Measurements from ENCODE around the gene NANOS1.
A peak's percentile ranks its signal among the peaks of the same experiment; 100 is the strongest.

Gene NANOS1

GRCh38 chr10:119029613-119030420 lies at the start of gene NANOS1:
NANOS1 (plus strand) TSS chr10:119029714; CDS start chr10:119029802, 88 bp downstream.
- peak within 1 kb of the TSS; percentile 51 for H3K4me3 ChIP-seq (ENCODE audit: low read depth, low read length)
- no peak for DNase-seq (ENCODE audit: low read depth)

GRCh38 chr10:118980135-118980865 lies 49.2 kb upstream of the NANOS1 start:
- DNase-seq (ENCODE audit: low read depth) = no peak
- H3K4me3 ChIP-seq (ENCODE audit: low read depth, low read length) = no peak overlapping the region

- no peak overlapping the region for H3K4me3 ChIP-seq (ENCODE audit: low read depth, low read length)
- no peak for DNase-seq (ENCODE audit: low read depth)
Measured at GRCh38 chr10:118980870-118981269, 48.6 kb upstream of the NANOS1 start.

GRCh38 chr10:118981946-118982345 lies 47.6 kb upstream of the NANOS1 start:
- H3K4me3 ChIP-seq (ENCODE audit: low read depth, low read length) = no peak overlapping the region
- no peak for DNase-seq (ENCODE audit: low read depth)

GRCh38 chr10:118982366-118982765 lies 47.1 kb upstream of the NANOS1 start:
- DNase-seq (ENCODE audit: low read depth) = no peak
- H3K4me3 ChIP-seq (ENCODE audit: low read depth, low read length) = no peak overlapping the region

- H3K4me3 ChIP-seq (ENCODE audit: low read depth, low read length) = no peak overlapping the region
- no peak for DNase-seq (ENCODE audit: low read depth)
Measured at GRCh38 chr10:118983263-118983662, 46.3 kb upstream of the NANOS1 start.

GRCh38 chr10:118985576-118985975 lies 43.9 kb upstream of the NANOS1 start:
- H3K4me3 ChIP-seq (ENCODE audit: low read depth, low read length) = no peak overlapping the region
- no peak for DNase-seq (ENCODE audit: low read depth)

GRCh38 chr10:118986815-118987790 lies 42.4 kb upstream of the NANOS1 start:
- no peak for DNase-seq (ENCODE audit: low read depth)
- no peak overlapping the region for H3K4me3 ChIP-seq (ENCODE audit: low read depth, low read length)

GRCh38 chr10:118990326-118990725 lies 39.2 kb upstream of the NANOS1 start:
- no peak for DNase-seq (ENCODE audit: low read depth)
- H3K4me3 ChIP-seq (ENCODE audit: low read depth, low read length) = no peak overlapping the region

GRCh38 chr10:118992496-118992895 lies 37.0 kb upstream of the NANOS1 start:
- H3K4me3 ChIP-seq (ENCODE audit: low read depth, low read length) = no peak overlapping the region
- DNase-seq (ENCODE audit: low read depth) = no peak

- DNase-seq (ENCODE audit: low read depth) = no peak
- no peak overlapping the region for H3K4me3 ChIP-seq (ENCODE audit: low read depth, low read length)
Measured at GRCh38 chr10:118993214-118993613, 36.3 kb upstream of the NANOS1 start.

GRCh38 chr10:118994321-118994720 lies 35.2 kb upstream of the NANOS1 start:
- DNase-seq (ENCODE audit: low read depth) = no peak
- no peak overlapping the region for H3K4me3 ChIP-seq (ENCODE audit: low read depth, low read length)

GRCh38 chr10:118995739-118996138 lies 33.8 kb upstream of the NANOS1 start:
- no peak overlapping the region for H3K4me3 ChIP-seq (ENCODE audit: low read depth, low read length)
- no peak for DNase-seq (ENCODE audit: low read depth)

- H3K4me3 ChIP-seq (ENCODE audit: low read depth, low read length) = no peak overlapping the region
- no peak for DNase-seq (ENCODE audit: low read depth)
Measured at GRCh38 chr10:118997379-118997778, 32.1 kb upstream of the NANOS1 start.

- no peak overlapping the region for H3K4me3 ChIP-seq (ENCODE audit: low read depth, low read length)
- no peak for DNase-seq (ENCODE audit: low read depth)
Measured at GRCh38 chr10:118998183-118998582, 31.3 kb upstream of the NANOS1 start.

GRCh38 chr10:119001717-119002500 lies 27.6 kb upstream of the NANOS1 start:
- no peak for DNase-seq (ENCODE audit: low read depth)
- no peak overlapping the region for H3K4me3 ChIP-seq (ENCODE audit: low read depth, low read length)

- H3K4me3 ChIP-seq (ENCODE audit: low read depth, low read length) = no peak overlapping the region
- DNase-seq (ENCODE audit: low read depth) = no peak
Measured at GRCh38 chr10:119003572-119004289, 25.8 kb upstream of the NANOS1 start.

GRCh38 chr10:119005362-119006043 lies 24.0 kb upstream of the NANOS1 start:
- H3K4me3 ChIP-seq (ENCODE audit: low read depth, low read length) = no peak overlapping the region
- no peak for DNase-seq (ENCODE audit: low read depth)
